NK-92 (cell line): Measurements from ENCODE around the gene FARS2.

Experiments used
- DNase-seq: peaks from one replicate; lab custom pipeline; 2025; ENCODE audit not compliant: unreplicated experiment; lab: John Stamatoyannopoulos, UW

Gene FARS2

DNA sequence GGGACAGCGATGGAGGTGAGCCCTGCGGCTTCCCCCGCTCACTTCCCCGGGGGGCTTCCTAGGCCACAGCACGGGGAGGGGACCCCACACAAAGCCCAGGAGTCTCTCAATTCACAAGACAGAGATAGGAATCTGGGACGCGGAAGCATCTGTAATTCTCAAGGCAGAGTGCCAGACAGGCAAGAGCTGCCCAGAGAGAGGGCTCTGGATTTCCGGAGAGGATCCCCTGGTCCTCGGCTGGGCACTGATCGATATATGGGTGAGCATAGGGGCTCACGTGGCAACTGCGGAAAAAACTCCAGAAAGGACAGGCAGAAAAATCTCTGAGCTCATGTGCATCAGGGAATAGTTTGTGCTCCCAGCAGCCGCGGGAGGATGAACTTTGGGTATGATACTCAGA lies 449.2 kb downstream of the FARS2 start:
- DNase-seq, result no peak

DNA sequence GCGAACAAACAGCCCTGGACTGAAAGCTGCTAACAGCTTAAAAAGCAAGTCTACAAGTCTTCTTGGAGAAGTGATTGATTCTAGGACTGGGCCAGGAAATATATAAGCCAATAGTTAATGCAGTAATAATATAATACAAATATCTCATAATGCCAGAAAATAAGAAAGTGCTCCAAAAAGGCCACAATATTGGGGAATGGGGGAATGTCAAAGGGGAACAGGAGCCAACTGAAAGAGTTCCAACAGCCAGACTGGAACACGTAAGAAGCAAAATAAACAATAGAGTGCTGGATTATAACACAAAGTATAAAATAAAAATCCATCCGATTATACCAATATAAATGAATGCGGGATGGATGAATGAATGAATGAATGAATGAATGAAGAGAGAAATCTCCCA lies 449.6 kb downstream of the FARS2 start:
- no peak for DNase-seq

DNA sequence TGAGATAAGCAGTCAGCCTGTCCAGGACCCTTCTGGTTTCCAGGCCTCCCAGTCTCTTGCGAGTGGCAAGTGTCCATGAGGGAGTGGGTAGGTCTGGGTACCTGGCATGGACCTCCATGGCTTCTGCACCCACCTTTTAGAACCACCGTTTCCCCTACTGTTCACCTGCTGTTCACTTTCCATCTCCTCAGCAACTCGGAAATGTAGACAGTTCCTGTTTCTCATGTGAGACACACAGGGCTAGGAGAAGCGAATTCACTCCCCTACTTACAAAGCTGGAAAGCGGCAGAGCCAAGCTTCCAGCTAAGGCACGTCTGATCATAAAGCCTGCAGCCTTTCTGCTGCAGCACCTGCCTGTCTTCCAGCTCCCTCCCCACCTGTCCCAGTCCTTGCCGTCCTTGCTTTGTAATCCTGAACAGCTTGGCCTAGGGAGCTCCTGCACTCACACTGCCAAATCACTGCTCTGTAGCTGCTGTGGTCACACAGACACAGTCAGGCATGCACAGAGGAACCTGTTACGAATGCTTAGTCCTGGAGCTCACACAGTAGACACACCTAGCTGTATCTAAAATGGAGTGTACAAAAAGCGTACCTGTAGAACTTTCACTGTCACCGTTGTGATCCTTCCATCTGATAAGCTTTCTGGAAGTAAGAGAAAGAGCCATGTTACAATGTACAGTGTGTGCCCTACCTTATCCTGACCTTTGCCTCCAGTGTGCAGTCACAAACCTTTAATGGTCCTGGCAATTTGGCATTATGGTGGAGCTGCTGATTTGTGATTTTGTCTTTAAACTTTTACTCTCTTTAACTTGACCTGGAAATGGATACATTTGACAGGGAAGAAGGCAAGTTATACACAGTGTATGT lies 451.3 kb downstream of the FARS2 start:
- no peak for DNase-seq

DNA sequence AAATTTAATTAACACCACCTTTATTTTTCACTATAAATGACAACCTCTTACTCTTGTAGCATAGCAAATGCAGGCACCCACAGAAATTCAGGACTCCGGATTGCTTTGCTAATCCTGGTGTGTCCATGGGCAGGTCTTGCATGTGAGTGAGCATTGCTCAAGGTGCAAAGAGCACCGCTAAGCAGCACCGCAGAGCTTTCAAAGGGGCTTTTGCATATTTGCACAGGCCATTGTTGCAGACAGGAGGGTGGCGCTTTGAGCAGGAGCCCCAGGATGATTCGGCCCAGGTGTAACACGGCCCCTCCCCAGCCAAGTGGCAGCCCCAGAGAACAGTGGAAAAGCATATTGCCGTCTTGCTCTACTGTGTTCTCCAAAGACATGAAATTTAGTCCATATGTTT lies 452.2 kb downstream of the FARS2 start:
- no peak for DNase-seq

DNA sequence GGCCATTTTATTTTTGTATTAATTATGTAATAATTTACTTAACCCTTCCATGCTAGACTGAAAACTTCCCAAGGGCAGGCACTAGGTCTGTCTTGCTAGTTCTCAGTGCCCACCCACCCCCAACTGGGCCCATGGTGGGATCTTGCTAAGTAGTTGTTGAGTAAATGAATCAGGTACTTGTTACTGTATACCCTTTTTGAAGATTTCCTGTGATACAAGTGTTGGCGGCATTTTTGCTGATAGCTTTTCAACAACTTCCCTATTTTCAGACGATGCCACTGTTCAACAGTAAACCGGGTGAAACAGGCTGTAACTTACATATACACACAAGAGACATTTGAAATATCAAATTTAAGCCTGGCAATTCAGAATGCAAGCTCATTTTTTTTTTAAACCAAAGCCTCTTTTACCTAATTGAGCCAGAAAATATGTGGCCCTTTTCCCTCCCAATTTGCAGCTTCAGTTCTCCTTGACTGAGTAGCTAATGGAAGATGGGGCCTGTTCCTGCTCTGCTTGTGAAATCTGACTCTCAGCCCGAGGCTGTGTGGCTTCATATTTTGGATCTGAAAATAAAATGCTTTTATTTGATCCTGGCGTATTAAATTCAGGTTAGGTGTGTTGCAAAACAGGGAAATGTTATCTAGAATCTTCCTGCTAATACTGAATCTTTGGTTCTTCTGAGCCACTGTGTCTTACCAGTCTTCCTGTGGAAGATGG lies 457.1 kb downstream of the FARS2 start:
- no peak for DNase-seq

DNA sequence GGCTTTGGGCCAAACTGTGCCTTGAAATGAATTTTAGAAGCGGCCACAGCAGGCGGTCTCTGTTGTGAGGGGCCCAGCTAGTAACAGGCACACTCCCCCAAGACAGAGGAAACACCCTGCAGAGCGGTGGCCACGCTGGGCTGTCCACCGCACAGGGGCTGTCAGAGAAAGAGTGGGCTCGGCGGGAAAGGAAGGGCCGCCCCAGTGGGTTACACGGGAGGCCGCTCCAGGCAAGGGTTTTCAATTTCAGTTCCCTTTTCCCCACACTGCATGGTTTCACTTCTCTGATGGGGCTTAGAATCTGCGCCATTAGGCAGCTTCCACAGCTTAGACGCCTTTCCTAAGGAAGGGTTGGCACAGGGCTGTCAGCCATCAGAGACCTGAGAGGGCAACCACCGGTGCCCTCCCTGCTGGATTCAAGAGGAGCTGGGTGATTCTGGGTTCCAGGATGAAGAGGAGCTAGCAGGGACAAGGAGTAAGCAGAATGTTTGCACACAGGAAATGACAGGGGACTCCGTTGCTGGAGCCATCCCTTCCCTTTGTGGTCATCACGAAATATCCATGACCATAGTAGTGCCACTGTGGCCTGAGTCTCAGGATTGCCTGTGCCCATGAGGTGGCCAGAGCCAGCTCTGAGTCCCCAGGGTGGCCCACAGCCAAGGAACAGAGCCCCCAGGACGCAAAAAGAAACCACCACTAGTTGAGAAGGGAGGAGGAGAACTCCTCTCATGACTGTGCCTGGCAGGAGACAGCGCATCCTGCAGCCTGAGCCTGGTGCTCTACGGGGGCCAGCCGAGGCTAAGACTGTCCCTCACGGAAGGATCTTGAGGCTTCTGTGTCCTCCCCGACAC lies 462.8 kb downstream of the FARS2 start:
- no peak for DNase-seq

DNA sequence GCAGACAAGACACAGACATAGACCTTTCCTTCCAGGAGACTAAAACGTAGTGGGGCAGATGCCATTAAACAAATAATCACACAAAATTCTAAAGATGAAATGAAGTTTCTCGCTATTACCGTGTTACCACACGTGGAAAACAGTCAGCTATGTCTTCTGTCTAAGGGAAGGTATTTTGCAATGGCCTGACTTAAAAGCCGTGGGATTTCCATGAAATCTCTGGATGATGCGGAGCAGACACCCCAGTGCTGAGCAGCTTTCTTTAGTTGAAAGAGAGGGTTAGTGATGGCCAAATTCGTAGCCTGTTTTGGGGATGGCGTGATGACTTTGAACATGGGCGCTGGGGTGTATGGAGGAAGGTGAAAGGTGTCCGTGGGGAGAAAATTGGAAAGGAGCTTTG lies 463.6 kb downstream of the FARS2 start:
- no peak for DNase-seq

DNA sequence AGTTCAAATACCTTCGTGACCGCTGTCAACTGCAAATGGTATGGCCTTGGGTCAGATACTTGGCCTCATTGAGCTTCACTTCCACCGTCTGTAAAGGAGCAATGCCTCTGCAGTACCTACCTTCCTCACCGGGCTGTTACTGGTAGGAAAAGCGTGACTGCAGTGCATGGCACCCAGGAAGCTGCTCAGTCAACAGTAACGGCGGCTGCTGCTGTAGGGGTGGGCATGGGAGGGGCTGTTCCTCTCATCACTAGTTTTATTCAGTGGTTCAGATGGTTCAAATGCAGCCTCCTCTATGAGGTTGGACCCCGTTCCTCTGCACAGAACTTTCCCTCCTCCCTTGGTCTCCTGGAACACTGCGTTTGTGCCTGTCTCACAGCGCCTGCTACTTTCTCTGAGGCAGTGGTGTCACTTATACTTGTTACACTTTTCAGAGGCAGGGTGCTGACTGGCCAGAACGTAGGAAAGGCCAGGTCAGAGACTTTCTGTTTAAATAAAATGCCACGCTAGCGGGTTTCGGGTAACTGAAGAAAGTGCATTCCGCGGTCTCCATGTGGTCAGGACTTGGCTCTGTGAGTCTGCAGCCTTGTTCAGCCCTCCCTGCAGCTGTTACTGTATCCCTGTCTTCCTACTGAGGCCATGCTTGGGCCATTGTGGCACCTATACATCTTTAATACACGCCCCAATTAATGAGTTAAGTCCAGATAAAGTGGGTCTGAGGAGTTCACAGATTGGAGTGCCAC lies 465.8 kb downstream of the FARS2 start:
- DNase-seq, result no peak

DNA sequence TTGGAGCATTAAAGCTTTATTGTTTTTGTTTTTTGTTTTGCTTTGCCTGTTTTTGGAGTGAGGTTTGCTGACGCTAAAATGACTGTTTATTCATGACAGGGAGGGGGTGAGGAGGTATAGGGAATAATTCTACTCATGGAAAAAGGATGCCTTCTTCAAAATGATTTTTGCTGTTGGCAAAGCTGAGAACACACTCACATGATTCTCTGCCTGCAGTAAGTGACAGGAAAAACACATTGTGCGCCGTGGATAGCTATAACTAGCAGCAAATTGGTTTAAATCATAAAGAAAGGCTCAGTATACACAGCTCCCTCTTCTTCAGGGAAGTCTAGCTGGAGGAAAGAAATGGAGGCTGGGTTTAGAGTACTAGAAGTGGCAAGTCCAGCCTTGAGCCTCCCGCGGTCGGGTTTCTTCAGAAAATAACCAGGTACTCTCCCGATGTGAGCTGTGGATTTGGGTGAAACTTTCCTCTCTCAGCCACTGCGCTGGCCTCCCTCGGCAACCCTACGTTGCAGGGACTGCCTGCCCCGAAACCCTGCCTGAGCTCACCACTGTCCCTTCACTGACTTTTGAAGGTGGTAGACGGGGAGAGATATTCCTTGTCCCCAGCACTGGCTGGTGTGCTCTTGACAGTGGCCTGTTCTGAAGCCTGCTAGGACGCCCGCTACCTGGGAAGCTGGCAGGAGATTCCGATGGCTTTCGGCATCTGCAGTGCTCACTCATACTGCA lies 467.2 kb downstream of the FARS2 start:
- DNase-seq, result no peak

DNA sequence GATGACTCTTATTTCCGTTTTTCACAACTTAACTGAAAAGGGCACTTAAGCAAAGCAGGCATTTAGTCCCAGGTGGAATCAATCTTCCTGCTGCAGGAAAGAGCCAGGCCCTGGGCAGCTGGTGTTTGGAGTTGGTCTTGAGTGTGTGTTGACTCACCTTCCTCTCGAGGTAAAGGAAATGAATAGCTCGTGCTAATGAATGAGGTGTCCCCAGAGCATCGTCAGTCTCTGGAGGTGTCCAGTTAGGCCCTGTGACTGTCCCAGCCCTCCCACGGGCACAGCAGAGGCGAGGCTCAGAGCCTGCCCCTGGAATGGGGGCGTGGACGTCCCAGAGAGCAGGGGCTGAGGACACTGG lies 467.7 kb downstream of the FARS2 start:
- DNase-seq, result no peak

DNA sequence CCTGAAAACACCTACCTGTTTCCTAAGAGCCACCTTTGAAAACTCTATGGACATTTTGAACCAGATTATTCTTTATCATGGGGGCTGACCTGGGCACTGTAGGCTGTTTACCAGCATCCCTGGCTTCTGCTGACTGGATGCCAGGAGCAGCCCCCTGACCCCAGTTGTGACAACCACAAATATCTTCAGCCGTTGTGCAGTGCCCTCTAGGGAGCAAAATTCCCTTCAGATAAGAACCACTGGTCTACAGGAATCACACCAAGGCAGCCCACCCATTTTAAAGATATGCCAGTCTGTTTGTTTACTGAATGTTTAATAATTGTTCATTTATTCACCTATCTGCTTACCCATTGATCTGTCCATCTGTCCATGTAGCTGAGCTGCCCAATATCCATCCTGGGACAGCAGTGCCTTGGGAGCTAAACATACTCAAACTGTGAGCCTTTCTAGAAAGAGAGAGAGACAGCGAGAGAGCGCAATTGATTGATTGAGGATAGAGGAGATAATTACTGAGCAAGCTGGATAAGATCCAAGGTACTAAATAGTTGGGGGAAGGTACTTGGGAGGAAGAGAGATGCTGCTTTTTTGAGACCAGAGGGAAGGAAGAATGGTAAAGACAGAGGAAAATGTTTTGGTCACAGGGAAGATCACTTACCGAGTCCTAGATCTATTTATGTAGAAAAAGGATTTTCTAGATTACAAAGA lies 468.7 kb downstream of the FARS2 start:
- no peak for DNase-seq

DNA sequence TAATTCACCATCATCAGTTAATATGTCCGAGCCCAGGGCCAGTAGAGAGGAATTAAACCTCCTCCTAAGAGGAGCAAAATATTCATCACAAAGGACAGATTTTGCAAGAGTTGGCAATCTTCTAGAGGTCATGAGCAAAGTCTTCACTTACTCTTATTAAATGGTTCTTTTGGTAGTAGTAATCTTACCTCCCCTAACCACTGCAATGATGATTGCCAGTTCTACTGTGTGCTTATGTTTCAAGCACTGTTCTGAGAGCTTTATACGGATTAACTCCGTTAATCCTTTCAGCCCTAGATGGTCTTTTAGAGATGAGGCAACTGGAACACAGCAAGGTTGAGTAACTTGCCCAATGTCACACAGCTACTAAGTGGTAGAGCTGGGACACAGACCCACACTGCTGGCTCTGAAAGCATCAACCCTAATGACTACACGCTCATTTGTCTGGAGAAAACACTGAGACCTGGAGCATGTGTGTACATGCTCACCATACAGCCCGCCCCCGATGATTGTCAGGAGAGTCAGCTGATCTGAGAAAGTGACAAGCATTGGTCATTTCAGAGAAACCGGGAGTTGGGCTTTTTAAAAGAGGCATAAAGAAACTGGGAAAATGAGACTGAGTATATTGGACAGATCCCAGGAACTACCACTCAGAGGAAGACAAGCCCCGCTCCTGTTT lies 469.4 kb downstream of the FARS2 start:
- no peak for DNase-seq

DNA sequence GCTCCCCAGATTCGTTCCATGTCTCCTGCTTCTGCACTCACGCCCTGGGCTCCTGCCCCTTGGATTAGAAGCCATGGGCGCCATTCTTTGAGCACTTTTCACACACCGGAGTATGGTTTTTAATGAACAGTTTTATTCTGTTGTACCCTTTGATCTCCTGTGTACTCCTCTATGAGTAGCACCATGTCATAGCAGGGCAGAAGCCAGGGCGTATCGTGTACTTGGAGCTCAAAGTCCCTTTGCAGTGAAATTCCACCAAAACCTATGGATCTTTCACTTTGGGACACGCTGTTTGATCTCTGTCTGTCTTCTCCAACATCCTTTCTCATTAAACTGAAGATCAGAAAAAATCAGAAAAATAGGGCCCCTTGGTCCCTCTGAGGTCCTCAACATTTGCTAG lies 470.1 kb downstream of the FARS2 start:
- no peak for DNase-seq

DNA sequence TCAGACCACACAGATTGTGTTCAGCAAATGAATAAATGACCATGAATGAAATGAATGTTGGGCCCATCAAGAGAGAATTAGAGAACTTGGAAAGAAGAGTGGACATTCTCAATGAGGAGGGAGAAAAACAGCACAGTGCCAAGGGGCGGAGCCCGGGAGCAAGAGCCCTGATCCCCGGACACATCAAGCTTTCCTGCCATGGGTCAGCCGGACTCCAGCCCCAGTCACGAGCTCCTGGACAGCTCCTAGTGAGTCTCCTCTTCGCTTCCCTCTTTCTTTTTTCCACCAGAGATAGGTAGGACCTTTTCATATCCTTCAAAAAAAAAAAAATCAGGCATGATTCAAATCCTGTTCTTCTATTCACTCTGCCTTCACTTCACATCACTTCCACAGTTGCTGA lies 471.2 kb downstream of the FARS2 start:
- no peak for DNase-seq

DNA sequence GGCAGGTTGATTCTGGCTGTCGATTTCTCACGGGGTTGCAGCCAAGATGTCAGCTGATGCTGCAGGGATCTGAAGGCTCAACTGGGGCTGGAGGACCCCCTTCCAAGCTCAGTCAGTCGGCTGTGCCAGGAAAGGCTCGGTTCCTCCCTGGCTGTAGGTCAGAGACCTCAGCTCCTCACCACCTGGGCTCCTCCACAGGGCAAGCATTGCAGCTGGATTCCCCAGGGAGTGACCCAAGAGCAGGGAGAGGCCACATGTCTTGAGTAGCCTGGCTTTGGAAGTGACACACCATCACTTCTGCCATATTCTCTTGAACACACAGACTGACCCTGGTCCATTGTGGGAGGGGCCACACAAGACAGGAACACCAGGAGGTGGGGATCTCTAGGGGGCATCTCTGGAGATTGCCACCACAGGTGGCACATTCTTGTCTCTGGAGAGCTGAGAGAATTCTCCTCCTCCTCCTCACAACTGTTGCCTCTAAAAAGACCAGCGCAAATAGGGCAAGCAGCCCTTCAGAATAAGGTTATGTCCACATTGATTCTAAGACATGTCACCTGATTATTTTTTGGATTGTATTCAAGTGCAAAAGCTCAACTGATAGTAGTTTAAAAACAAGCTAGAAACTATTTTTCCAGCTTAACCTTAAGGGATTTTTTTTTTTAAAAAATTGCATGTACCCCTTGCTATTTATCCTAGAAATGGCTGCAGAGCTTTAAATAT lies 474.9 kb downstream of the FARS2 start:
- no peak for DNase-seq

DNA sequence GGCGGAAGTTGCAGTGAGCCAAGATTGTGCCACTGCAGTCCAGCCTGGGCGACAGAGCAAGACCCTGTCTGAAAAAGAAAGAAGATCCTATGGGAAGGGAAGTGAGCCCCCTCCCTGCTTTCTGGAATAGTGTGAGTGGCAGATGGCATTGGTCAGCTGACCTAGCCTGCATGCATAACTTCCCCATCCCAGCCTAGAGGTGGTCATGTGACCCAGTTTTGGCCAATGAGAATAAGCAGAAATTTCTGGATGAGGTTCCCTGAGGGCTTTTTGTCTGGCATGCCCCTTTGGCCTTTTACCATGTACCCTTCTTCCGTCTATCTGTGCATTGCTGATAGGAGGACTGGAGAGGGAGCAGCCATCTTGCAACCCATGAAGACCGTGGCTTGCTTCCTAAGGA lies 476.1 kb downstream of the FARS2 start:
- DNase-seq, result no peak

DNA sequence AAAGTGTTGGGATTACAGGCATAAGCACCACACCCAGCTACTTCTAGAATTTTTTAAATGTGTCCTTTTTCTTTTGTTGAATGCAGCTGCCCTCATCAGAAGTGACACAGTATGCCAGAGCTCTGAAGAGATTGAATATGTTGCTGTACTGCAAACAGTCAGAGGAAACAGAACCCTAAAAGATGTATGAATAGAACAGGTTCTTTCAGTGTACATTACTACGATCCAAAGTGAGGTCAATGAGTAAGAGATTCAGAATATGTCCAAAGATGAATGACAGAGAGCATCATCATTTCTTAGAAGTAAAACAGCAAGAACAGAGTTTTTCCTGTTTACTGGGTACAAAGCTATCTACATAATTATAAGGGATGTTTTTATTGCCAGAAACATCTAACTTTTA lies 476.9 kb downstream of the FARS2 start:
- DNase-seq, result no peak

DNA sequence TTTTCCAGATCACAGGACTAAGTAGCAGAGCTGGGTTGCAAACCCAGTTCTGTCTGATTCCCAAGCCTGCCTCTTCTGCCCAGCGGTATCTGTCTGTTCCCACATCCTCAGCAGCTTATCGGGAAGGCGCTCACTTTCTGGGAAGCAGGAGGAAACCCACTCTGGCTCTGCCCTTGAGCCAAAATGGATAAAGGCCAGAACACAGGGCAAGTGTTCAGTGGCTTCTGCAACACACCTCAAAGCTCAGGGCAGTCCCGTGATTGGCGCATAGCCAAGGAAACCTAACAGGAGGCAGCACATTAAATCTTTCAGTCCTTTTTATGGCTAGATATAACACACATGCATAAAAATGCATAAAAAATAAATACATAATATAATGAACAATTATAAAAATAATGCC lies 483.2 kb downstream of the FARS2 start:
- DNase-seq, result no peak

DNA sequence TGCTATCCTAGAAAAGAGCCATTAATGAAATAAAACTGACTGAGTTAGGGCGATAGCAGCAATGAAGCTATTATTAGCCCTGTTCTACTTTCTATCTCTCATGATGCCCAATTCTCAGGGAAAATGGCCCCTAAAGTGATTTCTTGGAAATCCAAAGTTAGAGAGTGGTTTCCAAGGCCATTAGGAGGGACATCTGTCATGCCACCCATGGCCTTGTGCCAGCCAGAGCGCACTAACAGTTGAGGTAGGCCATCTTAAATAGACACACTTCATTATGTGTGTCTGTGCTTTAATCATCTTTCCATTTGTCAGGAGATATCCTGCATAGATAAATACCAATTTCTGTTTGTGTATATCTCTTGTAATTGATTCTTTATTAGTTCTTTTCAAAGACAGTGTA lies 483.8 kb downstream of the FARS2 start:
- DNase-seq, result no peak
